PFSK-1 (cell line): Measurements from ENCODE around the gene VCL.

Experiments
- FOXP2 ChIP-seq: optimal IDR thresholded peaks from 2 replicates; pipeline ENCODE3; 2011; ENCODE audit warnings: borderline replicate concordance, control low read depth, inconsistent platforms; ENCODE audit not compliant: insufficient read depth; ENCODE audit errors: extremely low read length, extremely low read depth
- POLR2AphosphoS5 ChIP-seq: IDR thresholded peaks from 2 replicates; pipeline ENCODE4 v1.6.1; 2012; ENCODE audit warnings: low read depth, mild to moderate bottlenecking, control low read depth, low read length, moderate library complexity
- SIN3A ChIP-seq: IDR thresholded peaks from 2 replicates; pipeline ENCODE4 v1.6.1; 2012; ENCODE audit warnings: mild to moderate bottlenecking, low read length, moderate library complexity, borderline replicate concordance; ENCODE audit not compliant: insufficient read depth
- TAF1 ChIP-seq: IDR thresholded peaks from 2 replicates; pipeline ENCODE4 v1.6.1; 2012; ENCODE audit warnings: low read length, control low read depth, borderline replicate concordance; ENCODE audit not compliant: insufficient read depth
- TF ChIP-seq, protein P1 (sequence below), 2 experiments: IDR thresholded peaks; 2 replicates each; pipeline versions ENCODE4 v1.6.1 to v1.8.0; 2011 to 2012; ENCODE audit warnings: low read depth in 2 of 2, low read length in 2 of 2, control low read depth in 1 of 2, inconsistent platforms in 1 of 2, mild to moderate bottlenecking in 1 of 2, moderate library complexity in 1 of 2; ENCODE audit not compliant: insufficient read depth in 1 of 2

The VCL gene

GRCh38 chr10:74025380-74025978, 27.6 kb downstream of the VCL start:
- TF ChIP-seq SIN3A: no peak
- no peak for TF ChIP-seq TAF1
- TF ChIP-seq, protein P1, sequence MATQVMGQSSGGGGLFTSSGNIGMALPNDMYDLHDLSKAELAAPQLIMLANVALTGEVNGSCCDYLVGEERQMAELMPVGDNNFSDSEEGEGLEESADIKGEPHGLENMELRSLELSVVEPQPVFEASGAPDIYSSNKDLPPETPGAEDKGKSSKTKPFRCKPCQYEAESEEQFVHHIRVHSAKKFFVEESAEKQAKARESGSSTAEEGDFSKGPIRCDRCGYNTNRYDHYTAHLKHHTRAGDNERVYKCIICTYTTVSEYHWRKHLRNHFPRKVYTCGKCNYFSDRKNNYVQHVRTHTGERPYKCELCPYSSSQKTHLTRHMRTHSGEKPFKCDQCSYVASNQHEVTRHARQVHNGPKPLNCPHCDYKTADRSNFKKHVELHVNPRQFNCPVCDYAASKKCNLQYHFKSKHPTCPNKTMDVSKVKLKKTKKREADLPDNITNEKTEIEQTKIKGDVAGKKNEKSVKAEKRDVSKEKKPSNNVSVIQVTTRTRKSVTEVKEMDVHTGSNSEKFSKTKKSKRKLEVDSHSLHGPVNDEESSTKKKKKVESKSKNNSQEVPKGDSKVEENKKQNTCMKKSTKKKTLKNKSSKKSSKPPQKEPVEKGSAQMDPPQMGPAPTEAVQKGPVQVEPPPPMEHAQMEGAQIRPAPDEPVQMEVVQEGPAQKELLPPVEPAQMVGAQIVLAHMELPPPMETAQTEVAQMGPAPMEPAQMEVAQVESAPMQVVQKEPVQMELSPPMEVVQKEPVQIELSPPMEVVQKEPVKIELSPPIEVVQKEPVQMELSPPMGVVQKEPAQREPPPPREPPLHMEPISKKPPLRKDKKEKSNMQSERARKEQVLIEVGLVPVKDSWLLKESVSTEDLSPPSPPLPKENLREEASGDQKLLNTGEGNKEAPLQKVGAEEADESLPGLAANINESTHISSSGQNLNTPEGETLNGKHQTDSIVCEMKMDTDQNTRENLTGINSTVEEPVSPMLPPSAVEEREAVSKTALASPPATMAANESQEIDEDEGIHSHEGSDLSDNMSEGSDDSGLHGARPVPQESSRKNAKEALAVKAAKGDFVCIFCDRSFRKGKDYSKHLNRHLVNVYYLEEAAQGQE (IDR thresholded peaks at IDR 0.05; ENCODE audit: insufficient read depth in 1 of 2, low read depth in 2 of 2, low read length in 2 of 2): no peak
- no peak for TF ChIP-seq FOXP2
- no peak for TF ChIP-seq POLR2AphosphoS5

DNA sequence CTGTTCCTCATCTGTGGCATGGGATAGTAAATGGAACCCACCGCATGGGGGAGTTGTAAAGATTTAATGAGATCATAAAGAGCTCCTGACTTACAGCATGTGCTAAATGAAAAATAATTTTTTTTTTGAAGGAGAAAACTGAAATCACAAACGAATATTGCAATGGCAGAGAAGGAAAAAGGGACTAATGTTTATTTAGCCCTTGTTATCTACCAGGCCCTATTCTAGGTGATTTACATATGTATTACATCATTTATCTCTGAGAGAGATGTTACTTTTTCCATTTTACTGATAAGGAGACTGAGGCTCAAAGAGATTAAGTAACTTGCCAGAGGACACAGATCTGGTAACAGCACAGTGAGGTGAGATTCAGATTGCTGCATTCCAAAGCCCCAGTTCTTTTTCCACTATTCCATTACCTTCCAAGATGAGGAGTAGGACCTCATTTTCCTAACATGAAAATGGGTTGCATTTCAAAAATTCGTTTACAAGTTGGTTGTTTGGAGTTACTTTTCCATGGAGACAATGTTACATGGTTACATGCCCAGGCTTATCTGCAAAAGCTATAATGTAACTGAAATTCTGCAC, 28.6 kb downstream of the VCL start:
- TF ChIP-seq FOXP2 (no peak), SIN3A (no peak)

GRCh38 chr10:74027702-74028101, 29.8 kb downstream of the VCL start:
- TF ChIP-seq TAF1 (no peak), FOXP2 (no peak), SIN3A (no peak), POLR2AphosphoS5 (no peak)
- TF ChIP-seq, protein P1 (IDR thresholded peaks at IDR 0.05; ENCODE audit: insufficient read depth in 1 of 2, low read depth in 2 of 2, low read length in 2 of 2): no peak

- TF ChIP-seq TAF1: no peak
- no peak for TF ChIP-seq SIN3A
- TF ChIP-seq POLR2AphosphoS5: no peak
- no peak for TF ChIP-seq FOXP2
- TF ChIP-seq, protein P1 (IDR thresholded peaks at IDR 0.05; ENCODE audit: insufficient read depth in 1 of 2, low read depth in 2 of 2, low read length in 2 of 2): no peak
These were observed 32.0 kb downstream of the VCL start for GRCh38 chr10:74029943-74030342.

DNA sequence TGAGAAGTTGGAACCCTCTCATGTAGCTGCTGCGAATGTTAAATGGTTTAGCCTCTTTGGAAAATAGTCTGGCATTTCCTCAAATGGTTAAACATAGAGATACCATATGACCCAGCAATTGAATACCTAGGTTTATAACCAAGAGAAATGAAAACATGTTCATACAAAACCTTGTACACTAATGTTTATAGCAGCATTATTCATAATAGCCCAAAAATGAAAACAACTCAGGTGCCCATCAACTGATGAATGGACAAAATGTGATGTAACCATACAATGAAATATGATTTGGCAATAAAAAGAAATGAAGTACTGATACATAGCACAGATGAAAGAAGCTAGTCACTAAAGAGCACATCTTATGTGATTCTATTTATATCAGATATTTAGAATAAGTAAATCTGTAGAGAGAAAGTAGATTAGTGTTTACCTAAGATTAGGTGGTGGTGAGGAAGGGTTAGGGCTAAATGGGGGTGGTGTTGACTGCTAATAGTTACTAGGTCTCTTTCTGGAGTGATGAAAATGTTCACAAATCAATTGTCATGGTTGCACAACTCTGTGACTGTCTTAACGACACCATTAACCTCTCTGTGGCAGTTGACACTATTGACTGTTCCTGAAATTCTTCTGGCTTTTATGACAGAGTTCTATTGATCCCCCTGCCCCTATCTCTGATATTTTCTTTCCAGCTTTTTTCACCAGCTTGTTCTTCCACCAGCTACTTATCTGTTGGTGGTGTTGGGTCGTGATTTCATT, 35.2 kb downstream of the VCL start:
- TF ChIP-seq, protein P1 (IDR thresholded peaks at IDR 0.05; ENCODE audit: insufficient read depth in 1 of 2, low read depth in 2 of 2, low read length in 2 of 2): no peak
- TF ChIP-seq SIN3A (no peak), FOXP2 (no peak), POLR2AphosphoS5 (no peak), TAF1 (no peak)
